Ishikawa (cell line): Measurements from ENCODE around the gene MFSD6L.

Experiments used
- EGR1 ChIP-seq: IDR thresholded peaks from 2 replicates; pipeline ENCODE4 v1.6.1; 2012
- EP300 ChIP-seq: IDR thresholded peaks from 2 replicates; pipeline ENCODE4 v1.6.1; 2012; ENCODE audit warnings: borderline replicate concordance
- FOXM1 ChIP-seq: IDR thresholded peaks from 2 replicates; pipeline ENCODE4 v1.6.1; 2012; ENCODE audit warnings: low read depth, borderline replicate concordance
- MAX ChIP-seq: IDR thresholded peaks from 2 replicates; pipeline ENCODE4 v1.6.1; 2012
- NFIC ChIP-seq: IDR thresholded peaks from 2 replicates; pipeline ENCODE4 v1.6.1; 2012
- REST ChIP-seq: IDR thresholded peaks from 2 replicates; pipeline ENCODE4 v1.6.1; 2012; ENCODE audit warnings: low read depth, mild to moderate bottlenecking
- TAF1 ChIP-seq: IDR thresholded peaks from 2 replicates; pipeline ENCODE4 v1.6.1; 2012; ENCODE audit warnings: low read depth, mild to moderate bottlenecking
- TEAD4 ChIP-seq: IDR thresholded peaks from 2 replicates; pipeline ENCODE4 v1.6.1; 2012
- USF1 ChIP-seq: IDR thresholded peaks from 2 replicates; pipeline ENCODE4 v1.6.1; 2012

GRCh38 chr17:8753136-8753975, 45.8 kb downstream of the MFSD6L start:
- TF ChIP-seq EP300 (no peak), NFIC (no peak), FOXM1 (no peak), USF1 (no peak), REST (no peak), TEAD4 (no peak), TAF1 (no peak), MAX (no peak), EGR1 (no peak)
